T follicular helper cell (primary cell): ENCODE results near the gene CCDC88B.

Source experiments
- DNase-seq: peaks from one replicate; pipeline ENCODE4 v3.0.0-alpha.2; 2020; ENCODE audit warnings: low read depth
- total RNA-seq, 2 experiments: gene quantifications; one replicate each; lab custom pipeline; 2026; lab: John Stamatoyannopoulos, UW

CCDC88B gene, protein sequence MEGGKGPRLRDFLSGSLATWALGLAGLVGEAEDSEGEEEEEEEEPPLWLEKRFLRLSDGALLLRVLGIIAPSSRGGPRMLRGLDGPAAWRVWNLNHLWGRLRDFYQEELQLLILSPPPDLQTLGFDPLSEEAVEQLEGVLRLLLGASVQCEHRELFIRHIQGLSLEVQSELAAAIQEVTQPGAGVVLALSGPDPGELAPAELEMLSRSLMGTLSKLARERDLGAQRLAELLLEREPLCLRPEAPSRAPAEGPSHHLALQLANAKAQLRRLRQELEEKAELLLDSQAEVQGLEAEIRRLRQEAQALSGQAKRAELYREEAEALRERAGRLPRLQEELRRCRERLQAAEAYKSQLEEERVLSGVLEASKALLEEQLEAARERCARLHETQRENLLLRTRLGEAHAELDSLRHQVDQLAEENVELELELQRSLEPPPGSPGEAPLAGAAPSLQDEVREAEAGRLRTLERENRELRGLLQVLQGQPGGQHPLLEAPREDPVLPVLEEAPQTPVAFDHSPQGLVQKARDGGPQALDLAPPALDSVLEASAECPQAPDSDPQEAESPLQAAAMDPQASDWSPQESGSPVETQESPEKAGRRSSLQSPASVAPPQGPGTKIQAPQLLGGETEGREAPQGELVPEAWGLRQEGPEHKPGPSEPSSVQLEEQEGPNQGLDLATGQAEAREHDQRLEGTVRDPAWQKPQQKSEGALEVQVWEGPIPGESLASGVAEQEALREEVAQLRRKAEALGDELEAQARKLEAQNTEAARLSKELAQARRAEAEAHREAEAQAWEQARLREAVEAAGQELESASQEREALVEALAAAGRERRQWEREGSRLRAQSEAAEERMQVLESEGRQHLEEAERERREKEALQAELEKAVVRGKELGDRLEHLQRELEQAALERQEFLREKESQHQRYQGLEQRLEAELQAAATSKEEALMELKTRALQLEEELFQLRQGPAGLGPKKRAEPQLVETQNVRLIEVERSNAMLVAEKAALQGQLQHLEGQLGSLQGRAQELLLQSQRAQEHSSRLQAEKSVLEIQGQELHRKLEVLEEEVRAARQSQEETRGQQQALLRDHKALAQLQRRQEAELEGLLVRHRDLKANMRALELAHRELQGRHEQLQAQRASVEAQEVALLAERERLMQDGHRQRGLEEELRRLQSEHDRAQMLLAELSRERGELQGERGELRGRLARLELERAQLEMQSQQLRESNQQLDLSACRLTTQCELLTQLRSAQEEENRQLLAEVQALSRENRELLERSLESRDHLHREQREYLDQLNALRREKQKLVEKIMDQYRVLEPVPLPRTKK (N-terminal part only)
- total RNA-seq = 195 to 250 reads per million in 2 experiments

DNA sequence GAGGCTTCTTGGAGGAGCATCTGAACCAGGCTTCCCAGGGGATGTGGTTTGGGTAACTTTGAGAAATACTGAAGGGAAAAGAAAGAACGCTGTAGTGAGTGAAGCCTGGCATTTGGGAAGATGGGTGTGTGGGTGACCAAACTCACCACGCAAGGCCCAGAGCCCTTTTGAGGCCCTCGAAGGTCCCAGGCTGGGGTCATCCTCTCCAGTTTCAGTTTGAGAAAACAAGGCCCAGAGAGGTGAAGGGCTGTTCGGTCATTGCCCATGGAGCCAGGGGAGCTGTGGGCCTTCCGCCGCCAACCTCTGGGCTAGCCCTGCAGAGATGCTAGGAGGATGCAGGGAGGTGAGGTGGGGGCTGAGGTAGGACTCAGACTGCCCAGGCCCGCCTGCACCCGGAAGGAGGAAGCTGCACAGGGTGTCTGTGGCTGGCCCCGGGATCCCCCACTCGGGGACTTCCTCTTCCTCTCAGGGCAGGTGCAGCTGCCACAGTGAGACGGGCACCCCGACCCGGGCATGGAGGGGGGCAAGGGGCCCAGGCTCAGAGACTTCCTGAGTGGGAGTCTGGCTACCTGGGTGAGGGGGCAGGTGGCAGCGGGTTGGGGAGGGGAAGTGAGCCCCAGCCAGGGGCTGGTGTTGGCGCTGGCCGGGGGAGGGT is at the start of gene CCDC88B:
TSS of gene CCDC88B (plus strand) at position 451 of the 655 bp plus-strand sequence. CDS start at position 514, 63 bp downstream.
- DNase-seq = peak; percentile 77

DNA sequence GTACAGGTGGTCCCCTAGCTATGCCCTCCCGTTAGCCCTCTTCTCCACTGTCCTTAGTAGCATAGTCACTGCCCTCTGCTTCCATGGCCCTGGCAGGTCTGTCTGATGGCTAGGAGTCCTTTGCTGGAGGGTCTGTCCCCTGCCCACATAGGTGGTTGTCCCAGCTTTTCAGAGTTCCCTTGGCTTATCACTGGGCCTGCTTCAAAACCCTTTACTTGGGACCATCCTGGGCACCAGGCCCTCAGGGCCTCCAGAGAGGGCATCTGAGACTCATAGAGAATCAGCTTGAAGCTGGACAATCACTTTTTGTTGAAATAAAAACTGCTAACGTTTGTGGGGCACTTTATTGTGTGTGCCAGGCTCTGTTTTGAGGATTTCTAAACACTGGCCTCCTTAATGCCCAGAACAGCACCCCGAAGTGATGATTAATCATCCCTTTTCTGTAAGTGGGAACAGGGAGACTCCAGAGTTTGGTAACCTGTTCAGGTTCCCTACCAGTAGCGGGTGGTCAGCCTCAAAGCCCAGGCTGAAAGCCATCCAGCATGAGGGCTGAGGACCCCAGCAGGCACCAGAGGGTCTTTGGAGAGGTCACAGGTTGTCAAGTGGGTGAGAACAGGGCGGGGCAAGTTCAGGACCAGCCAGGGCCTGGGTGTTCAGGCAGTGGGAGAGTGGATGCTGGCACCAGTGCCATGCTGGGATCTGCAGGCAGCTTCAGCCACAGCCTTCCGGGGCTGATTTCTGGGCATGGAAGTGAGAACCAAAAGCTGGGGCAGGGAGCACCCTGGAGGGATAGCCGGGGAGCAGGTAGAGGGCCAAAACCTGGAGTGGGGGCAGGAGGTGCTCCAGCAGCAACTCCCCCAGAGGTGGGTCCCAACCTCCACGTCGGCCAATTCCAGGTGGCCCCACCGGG is 49.4 kb upstream of the CCDC88B start:
- no peak for DNase-seq

DNA sequence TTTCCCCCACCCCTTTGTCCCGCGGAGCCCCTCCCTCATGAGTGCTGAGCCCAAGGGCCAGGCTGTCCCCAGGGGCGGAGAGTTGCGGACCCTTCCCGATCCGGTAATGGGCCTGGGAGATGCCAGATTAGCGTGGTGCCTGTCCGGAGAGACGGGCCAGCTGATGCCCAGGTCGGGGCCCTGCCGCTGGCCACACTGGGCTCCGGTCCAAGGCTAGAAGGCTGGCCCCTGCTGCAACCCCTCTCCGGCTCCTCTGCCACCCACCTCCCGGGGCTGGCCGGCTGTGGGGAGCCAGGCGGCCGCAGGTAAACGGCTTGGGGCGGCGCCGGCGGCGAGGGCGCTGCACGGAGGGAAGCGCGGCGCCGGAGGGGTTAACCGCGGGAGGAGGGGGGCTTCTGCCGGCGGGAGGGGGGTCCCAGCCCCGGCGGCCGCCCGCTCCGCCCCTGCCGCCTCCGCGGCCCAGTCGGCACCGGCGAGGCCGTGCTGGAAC is 48.7 kb upstream of the CCDC88B start, which contains the start of gene KCNK4:
TSS of gene KCNK4 (plus strand) at position 41 of the 490 bp plus-strand sequence. CDS start 1,717 bp downstream, outside the sequence.
- no peak for DNase-seq

DNA sequence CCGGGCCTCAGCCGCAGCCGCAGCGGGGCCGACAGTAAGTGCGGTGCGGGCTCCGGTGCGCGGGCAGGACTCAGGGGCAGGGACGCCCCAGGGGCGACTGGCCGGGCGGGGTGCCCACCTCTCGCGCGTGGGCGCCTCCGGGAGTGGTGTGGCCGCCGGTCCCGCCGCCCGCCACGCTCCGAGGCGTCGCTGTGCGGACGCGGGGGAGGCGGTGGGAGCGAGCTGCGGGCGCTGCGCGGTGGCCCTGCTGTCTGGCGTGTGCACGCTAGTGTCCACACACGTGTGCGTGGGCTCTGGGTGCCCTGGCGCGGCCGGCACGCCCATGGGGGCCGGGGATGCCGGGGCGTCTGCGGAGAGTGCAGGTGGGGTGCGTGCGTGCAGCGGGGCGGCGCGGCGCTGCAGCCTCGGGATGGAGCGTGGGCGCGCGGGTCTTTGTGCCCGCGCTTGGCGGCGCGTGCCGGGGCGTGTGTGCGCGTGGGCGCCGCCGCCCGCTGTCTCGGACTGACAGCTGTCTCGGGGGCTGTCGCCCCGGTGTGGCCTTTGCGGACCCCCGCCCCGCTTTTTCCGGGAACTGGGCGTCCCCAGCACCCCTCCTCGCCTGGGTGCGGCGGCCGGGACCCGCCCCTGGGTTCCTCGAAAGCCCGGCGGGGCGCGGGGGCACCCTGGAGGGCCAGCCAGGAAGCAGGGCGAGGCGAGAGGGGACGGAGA is 48.1 kb upstream of the CCDC88B start:
- no peak for DNase-seq

DNA sequence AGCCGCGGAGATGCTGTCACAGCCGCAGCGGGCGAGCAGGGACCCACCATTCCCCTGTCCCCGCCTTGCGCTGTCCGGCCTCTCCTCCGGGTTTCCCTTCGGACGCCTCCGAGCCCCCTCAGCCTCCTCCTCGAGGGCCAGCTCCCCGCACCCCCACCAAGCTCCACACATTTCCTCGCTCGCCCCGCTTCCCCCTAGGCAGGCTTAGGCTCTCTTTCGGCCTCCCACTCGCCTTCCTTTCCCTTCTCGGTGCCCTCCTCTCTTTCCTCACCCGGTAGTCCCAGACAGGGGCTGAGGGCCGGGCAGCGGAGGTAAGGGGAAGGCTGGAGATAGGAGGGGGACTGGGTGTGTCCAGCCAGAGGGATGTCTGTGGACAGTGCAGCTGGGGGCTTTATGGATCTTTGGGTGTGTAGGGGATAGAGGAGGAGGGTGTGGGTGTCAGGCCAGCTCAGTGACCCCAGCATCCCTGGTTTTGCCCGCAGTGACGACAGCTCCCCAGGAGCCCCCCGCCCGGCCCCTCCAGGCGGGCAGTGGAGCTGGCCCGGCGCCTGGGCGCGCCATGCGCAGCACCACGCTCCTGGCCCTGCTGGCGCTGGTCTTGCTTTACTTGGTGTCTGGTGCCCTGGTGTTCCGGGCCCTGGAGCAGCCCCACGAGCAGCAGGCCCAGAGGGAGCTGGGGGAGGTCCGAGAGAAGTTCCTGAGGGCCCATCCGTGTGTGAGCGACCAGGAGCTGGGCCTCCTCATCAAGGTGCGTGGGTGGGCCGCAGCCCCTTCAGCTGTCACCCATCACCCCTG is 47.3 kb upstream of the CCDC88B start:
- no peak for DNase-seq

DNA sequence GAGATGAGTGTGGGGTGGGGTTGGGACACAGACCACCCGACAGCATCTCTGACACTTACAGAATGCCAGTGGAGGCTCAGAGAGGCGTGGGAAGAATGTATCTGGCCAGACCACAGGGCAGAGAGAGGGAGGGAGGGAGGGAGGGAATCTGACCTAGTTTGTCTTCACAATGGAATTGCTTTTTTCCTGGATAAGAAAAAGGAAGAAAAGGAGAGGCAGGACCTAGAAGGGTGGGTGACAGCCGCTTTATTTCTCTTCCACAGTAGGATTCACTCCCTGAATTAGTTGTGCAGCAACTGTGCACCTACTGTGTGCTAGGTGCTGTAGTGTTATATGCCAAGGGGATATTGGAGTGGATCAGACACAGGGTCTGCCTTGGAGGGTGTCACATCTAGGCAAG is 45.2 kb upstream of the CCDC88B start:
- no peak for DNase-seq

DNA sequence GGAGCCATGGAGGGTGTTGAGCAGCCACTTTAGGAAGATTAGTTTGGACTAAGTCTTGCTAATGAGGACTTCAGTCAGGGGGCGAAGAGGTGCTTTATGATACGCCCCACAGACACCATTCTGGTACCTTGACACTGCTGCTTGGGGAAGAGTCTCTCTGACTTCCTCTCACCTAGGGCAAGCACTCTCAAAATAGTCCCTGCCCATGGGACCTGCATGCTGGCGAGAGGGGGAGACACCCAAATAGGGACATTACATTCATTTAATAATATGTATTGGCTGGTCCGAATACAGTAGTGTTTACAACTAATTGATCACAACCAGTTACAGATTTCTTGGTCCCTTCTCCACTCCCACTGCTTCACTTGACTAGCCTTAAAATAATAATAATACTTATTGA is 44.2 kb upstream of the CCDC88B start:
- DNase-seq = no peak

DNA sequence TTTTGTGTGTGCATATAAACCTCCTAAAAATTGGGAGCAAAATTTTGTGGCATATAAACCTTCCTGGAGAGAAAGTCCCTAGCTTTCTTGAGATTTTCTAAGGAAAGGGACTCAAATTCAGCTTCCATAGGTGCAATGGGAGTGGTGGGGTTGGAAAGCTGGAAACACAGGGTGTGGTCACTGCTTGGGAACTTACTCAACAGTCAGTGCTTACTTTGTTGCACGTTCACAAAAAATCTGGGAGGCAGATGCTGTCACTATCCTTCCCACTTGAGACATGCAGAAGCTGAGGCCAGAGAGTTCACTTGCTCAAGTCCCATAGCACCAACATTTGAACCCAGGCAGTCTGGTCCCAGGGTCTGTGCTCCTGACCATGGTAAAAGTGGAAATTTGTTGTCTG is 43.8 kb upstream of the CCDC88B start:
- no peak for DNase-seq

DNA sequence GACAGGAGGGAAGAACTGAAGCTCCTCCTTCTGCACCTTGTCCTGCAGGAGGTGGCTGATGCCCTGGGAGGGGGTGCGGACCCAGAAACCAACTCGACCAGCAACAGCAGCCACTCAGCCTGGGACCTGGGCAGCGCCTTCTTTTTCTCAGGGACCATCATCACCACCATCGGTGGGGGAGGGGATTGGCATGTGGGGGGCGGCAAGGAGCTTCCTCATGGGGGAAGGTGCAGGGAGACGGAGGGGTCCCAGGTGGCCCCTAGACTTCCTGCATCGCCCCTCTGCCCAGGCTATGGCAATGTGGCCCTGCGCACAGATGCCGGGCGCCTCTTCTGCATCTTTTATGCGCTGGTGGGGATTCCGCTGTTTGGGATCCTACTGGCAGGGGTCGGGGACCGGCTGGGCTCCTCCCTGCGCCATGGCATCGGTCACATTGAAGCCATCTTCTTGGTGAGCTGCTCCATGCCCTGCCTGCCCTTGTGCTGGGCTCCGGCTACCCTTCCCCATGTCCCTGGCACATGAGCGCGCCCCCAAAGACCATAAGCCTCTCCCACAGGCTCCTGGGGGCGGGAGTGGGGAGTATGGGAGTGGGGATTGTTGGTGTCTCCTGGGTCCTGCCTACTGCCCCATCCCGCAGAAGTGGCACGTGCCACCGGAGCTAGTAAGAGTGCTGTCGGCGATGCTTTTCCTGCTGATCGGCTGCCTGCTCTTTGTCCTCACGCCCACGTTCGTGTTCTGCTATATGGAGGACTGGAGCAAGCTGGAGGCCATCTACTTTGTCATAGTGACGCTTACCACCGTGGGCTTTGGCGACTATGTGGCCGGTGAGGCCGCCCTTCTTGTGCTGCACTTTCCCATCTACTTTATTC is 42.9 kb upstream of the CCDC88B start:
- DNase-seq = no peak

DNA sequence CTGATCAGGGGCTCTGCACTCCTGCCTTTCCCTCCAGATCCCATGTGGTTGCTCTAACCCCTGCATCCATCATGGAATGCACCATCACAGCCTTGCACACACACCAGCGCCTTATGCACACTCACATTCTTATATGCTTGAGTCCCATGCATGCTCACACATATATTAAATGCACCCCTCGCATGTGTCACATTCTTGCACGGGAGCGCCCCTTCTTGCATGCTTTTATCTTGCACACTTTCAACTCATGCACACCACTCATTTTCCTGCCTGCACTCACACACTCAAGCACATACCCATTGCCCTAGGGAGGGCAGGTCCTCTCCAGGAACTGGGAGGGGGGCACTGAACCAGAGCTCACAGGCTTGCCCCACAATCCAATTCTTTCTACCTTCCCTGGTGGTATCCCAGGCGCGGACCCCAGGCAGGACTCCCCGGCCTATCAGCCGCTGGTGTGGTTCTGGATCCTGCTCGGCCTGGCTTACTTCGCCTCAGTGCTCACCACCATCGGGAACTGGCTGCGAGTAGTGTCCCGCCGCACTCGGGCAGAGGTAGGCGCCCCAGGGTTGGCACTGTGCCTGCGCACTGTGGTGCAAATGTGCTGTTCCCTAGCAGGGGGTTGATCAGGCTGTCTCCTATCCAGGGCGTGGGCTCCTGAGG is 42.2 kb upstream of the CCDC88B start:
- no peak for DNase-seq

DNA sequence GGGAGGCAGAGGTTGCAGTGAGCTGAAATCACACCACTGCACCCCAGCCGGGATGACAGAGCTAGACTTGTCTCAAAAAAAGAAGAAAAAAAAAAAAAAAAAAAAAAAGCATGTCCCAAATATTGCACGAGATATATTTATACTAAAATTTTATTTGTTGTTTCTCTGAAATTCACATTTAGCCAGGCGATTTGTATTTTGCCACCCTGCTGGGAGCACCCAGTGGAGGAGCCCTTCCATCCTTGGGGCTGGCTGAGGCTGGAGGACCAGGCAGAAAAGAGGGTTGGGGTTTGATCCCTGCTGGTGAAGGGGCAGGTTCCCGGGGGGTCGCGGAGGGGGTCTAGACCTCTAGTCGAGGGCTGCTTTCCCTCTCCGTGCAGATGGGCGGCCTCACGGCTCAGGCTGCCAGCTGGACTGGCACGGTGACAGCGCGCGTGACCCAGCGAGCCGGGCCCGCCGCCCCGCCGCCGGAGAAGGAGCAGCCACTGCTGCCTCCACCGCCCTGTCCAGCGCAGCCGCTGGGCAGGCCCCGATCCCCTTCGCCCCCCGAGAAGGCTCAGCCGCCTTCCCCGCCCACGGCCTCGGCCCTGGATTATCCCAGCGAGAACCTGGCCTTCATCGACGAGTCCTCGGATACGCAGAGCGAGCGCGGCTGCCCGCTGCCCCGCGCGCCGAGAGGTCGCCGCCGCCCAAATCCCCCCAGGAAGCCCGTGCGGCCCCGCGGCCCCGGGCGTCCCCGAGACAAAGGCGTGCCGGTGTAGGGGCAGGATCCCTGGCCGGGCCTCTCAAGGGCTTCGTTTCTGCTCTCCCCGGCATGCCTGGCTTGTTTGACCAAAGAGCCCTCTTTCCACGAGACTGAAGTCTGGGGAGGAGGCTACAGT is 40.8 kb upstream of the CCDC88B start:
- DNase-seq = no peak

DNA sequence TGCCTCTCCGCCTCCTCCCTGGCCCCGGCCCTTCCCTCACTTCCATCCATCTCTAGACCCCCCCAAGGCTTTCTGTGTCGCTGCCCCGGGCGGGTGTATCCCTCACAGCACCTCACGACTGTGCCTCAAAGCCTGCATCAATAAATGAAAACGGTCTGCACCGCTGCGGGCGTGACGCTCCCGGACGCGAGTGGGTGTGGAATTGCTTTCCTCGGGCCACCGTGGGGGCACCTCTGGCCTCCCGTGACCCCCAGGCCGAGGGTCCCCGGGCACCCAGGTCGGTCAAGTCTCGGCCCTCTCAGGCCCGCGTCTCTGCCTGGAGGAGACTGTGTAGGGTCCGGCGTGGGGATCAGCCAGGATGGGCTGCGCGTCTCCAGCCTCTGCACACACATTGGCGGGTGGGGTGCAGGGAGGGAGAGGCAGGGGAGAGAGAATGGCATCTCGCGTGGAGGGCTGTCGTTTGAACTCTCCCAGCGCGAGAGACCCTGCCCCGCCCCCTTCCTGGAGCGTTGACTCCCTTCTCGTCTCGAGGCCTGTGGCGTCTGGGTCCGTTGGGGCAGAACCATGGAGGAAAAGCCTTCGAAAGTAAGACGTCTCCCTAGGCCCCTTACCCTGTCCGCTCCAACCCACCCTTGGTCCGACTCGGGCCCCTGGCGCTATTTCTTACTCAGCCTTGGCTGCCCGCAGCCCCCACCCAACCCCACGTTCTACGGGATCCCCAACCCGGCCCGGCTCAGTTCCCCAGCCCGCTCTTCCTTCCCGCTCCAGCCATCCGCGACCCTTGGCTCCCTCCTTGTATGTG is 40.0 kb upstream of the CCDC88B start, which contains the start of gene CATSPERZ:
TSS of gene CATSPERZ (plus strand) at position 512 of the 802 bp plus-strand sequence. CDS start at position 565, 53 bp downstream.
- DNase-seq = no peak

DNA sequence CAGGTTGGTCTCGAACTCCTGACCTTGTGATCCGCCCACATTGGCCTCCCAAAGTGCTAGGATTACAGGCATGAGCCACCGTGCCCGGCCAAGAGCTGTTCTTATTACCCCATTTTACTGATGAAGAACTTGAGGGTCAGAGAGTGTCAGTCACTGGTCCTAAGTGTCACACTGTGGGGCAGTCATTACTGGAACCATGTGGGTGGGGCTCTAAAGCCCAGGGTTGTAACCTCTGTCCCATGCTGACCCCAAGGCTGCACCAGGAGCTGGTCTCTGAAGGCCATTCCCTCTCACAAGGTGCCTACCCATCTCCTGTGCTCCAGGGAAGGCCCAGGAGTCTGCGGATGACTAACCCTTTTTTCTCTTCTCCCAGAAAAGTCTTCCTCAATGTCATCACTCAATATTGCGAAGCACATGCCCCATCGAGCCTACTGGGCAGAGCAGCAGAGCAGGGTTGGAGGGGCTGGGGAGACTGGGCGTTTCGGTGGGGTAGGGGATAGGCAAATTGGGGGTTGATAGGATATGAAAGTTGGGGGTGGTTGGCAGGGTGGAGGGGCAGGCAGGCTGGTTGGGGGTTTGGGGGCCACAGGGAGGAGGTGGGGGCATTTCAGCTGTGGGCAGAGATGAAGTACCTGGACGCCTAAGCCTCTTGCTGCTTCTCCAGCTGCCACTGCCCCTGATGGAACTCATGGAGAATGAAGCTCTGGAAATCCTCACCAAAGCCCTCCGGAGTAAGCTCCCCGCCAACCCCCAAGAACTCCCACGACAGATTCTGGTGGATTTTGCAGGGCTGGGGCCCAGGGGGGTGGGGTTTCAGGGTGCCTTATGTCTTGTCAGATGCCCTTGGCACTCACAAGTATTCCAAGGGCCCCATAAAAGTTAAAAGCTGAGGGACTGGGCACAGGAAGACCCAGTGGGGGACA is 36.6 kb upstream of the CCDC88B start:
- no peak for DNase-seq

DNA sequence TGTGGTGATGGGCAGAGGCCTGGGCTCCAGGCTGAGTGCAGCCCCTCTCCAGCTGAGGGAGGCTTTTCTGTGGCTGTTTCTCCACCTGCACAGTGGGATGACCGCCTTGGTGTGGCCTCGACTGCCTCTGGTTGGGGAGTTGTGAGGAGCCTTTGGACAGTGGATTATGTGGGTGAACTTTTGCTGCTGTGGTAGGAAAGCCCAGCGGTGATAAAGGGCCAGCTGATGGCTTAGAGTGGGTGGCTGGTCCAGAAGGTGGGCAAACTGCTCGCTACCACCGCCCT is 36.0 kb upstream of the CCDC88B start:
- no peak for DNase-seq
